GM23338 (cell line): Measurements from ENCODE around the gene PHACTR1. TPM values are rescaled to one million over a fixed set of nuclear protein-coding genes. Genes with fewer than 3 reads are reported as not detected.

Source experiments
- ATAC-seq: fragments of 200-7000 bp; cut with Tn5 transposase; 3 replicates; pipeline ENCODE4 v1.9.1; 2020
- DNase-seq: peaks from one replicate; pipeline ENCODE4 v3.0.0-alpha.2; 2015; ENCODE audit warnings: low spot score
- H2AFZ ChIP-seq: fragments of 200-600 bp; sonication (generic); 2 replicates; pipeline ENCODE4 v1.8.0; 2016; ENCODE audit warnings: antibody characterized with exemption, mild to moderate bottlenecking, moderate library complexity
- H3F3A ChIP-seq: fragments of 200-600 bp; sonication (generic); replicated peaks from 2 replicates; pipeline ENCODE4 v1.8.0; 2017; ENCODE audit warnings: antibody characterized with exemption, mixed run types, low read depth
- H3K27ac ChIP-seq: fragments of 200-600 bp; sonication (generic); 2 replicates; pipeline ENCODE4 v1.6.1; 2016; ENCODE audit warnings: low read depth
- H3K27me3 ChIP-seq: fragments of 200-600 bp; sonication (generic); 2 replicates; pipeline ENCODE4 v1.8.0; 2016; ENCODE audit warnings: mild to moderate bottlenecking, mixed run types, moderate library complexity; ENCODE audit not compliant: insufficient read depth
- H3K36me3 ChIP-seq: fragments of 200-600 bp; sonication (generic); 2 replicates; pipeline ENCODE4 v1.8.0; 2016; ENCODE audit warnings: mild to moderate bottlenecking; ENCODE audit not compliant: insufficient read depth
- H3K4me1 ChIP-seq: fragments of 200-600 bp; sonication (generic); 2 replicates; pipeline ENCODE4 v1.8.0; 2016; ENCODE audit warnings: mild to moderate bottlenecking, moderate library complexity; ENCODE audit not compliant: insufficient read depth
- H3K4me2 ChIP-seq: fragments of 200-600 bp; sonication (generic); 2 replicates; pipeline ENCODE4 v1.7.1; 2017; ENCODE audit warnings: mixed run types
- H3K4me3 ChIP-seq: fragments of 200-600 bp; sonication (generic); 2 replicates; pipeline ENCODE4 v1.6.1; 2016; ENCODE audit warnings: mixed run types
- H3K79me2 ChIP-seq: fragments of 200-600 bp; sonication (generic); replicated peaks from 2 replicates; pipeline ENCODE4 v1.8.0; 2017; ENCODE audit warnings: mild to moderate bottlenecking; ENCODE audit not compliant: insufficient read depth
- H3K9me2 ChIP-seq: fragments of 200-600 bp; sonication (generic); 2 replicates; pipeline ENCODE4 v1.8.0; 2017; ENCODE audit not compliant: insufficient read depth
- H4K20me1 ChIP-seq: fragments of 200-600 bp; sonication (generic); replicated peaks from 2 replicates; pipeline ENCODE4 v1.8.0; 2017; ENCODE audit warnings: mild to moderate bottlenecking; ENCODE audit not compliant: insufficient read depth
- H3K27ac Mint-ChIP-seq: 2 replicates; pipeline ENCODE4 v1.8.0; 2020; ENCODE audit warnings: inconsistent platforms, mild to moderate bottlenecking, moderate library complexity, mixed read lengths
- H3K27me3 Mint-ChIP-seq: 3 replicates; pipeline ENCODE4 v1.8.0; 2022; ENCODE audit warnings: low read depth, mild to moderate bottlenecking, moderate library complexity, mixed read lengths, inconsistent platforms; ENCODE audit not compliant: insufficient read depth, poor library complexity
- H3K36me3 Mint-ChIP-seq: 3 replicates; pipeline ENCODE4 v1.8.0; 2021; ENCODE audit warnings: low read depth, mild to moderate bottlenecking, inconsistent platforms, moderate library complexity, mixed read lengths
- H3K4me1 Mint-ChIP-seq: 3 replicates; pipeline ENCODE4 v1.8.0; 2020; ENCODE audit warnings: mild to moderate bottlenecking, inconsistent platforms, mixed read lengths
- H3K4me3 Mint-ChIP-seq: 3 replicates; pipeline ENCODE4 v1.8.0; 2021; ENCODE audit warnings: moderate library complexity, mild to moderate bottlenecking, inconsistent platforms, mixed read lengths
- H3K9me3 Mint-ChIP-seq: 3 replicates; pipeline ENCODE4 v1.8.0; 2020; ENCODE audit warnings: moderate library complexity, mild to moderate bottlenecking, inconsistent platforms, mixed read lengths
- CREB1 ChIP-seq: fragments of 250-450 bp; sonication (Bioruptor Pico); IDR thresholded peaks from 2 replicates; pipeline ENCODE4 v1.5.0; 2020; ENCODE audit warnings: low read depth, mild to moderate bottlenecking, moderate library complexity
- CTCF ChIP-seq, 2 experiments: fragments of 200-600 bp in 1 of 2; sonication (generic) in 1 of 2; conservative IDR thresholded peaks; 2 replicates each; pipeline versions ENCODE4 v1.5.1 to v1.6.1; 2016 to 2017; ENCODE audit warnings: antibody characterized with exemption in 2 of 2, low read depth in 2 of 2, mild to moderate bottlenecking in 2 of 2, moderate library complexity in 1 of 2
- EZH2 ChIP-seq: fragments of 200-600 bp; sonication (generic); IDR thresholded peaks from one replicate; pipeline ENCODE4 v1.8.0; 2017; ENCODE audit warnings: antibody characterized with exemption, mild to moderate bottlenecking, low read depth; ENCODE audit not compliant: unreplicated experiment
- EZH2phosphoT487 ChIP-seq: fragments of 200-600 bp; sonication (generic); IDR thresholded peaks from one replicate; pipeline ENCODE4 v1.8.1; 2018; ENCODE audit warnings: antibody characterized with exemption; ENCODE audit not compliant: unreplicated experiment
- NANOG ChIP-seq: IDR thresholded peaks from 2 replicates; pipeline ENCODE4 v1.6.1; 2016; ENCODE audit warnings: antibody characterized with exemption, borderline replicate concordance
- REST ChIP-seq: IDR thresholded peaks from one replicate; pipeline ENCODE4 v1.6.1; 2018; ENCODE audit warnings: antibody characterized with exemption; ENCODE audit not compliant: unreplicated experiment
- STAT1 ChIP-seq: IDR thresholded peaks from one replicate; pipeline ENCODE4 v1.6.1; 2016; ENCODE audit warnings: antibody characterized with exemption; ENCODE audit not compliant: unreplicated experiment
- ZNF331 ChIP-seq: fragments of 250-450 bp; sonication (Bioruptor Pico); IDR thresholded peaks from 2 replicates; pipeline ENCODE4 v1.5.0; 2020; ENCODE audit warnings: low read depth, mild to moderate bottlenecking, moderate library complexity
- polyA plus RNA-seq: library from polyadenylated mRNA; unstranded; fragments of >200 nt; fragmentation: Nextera tagmentation; extraction: Ambion mirVana; gene quantifications from 2 replicates; pipeline ENCODE4 v1.2.1, GENCODE V29; 2016
- total RNA-seq: library from RNA; depleted of rRNA; stranded (reverse); fragments of >200 nt; shearing (Covaris generic); gene quantifications from 2 replicates; pipeline ENCODE4 v1.2.3, GENCODE V29; 2014

PHACTR1 gene
- total and polyA plus RNA-seq, 2 experiments from 2014 or later: 5.9 to 19.3 TPM

- Histone ChIP-seq H3K9me2 (no peaks in the 10 kb centered on the region), H4K20me1 (no peaks in the 10 kb centered on the region), H3K4me1 (peaks cover 22% of the 10 kb centered on the region), H3K4me3 (0 out of 2 replicates have a peak overlapping the region, but pooled peaks have one; percentile 16), H3K27ac (no peak overlapping the region), H3K79me2 (no peaks in the 10 kb centered on the region), H3F3A (no peaks in the 10 kb centered on the region), H3K36me3 (no peaks in the 10 kb centered on the region), H3K4me2 (peak overlapping the region; percentile 57), H2AFZ (no peak overlapping the region), H3K27me3 (no peaks in the 10 kb centered on the region)
- H3K27ac Mint-ChIP-seq: no peak overlapping the region
- ATAC-seq (peak; percentile 90), DNase-seq (peak; percentile 28)
- peaks cover 23% of the 10 kb centered on the region for H3K4me1 Mint-ChIP-seq
- H3K27me3 Mint-ChIP-seq: peaks cover 2% of the 10 kb centered on the region
- TF ChIP-seq CTCF (conservative IDR thresholded peaks at IDR 0.05; ENCODE audit: low read depth in 2 of 2) (no peak), ZNF331 (CRISPR knock-in tag) (no peak), STAT1 (no peak), CREB1 (no peak), EZH2phosphoT487 (no peak), NANOG (no peak), EZH2 (no peak), REST (no peak)
- H3K36me3 Mint-ChIP-seq: no peaks in the 10 kb centered on the region
- no peaks in the 10 kb centered on the region for H3K9me3 Mint-ChIP-seq
- no peak overlapping the region for H3K4me3 Mint-ChIP-seq
Observed at GRCh38 chr6:12865671-12866181, 149.2 kb downstream of the PHACTR1 start.

- Histone ChIP-seq H3K36me3 (no peaks in the 10 kb centered on the region), H3K4me3 (0 out of 2 replicates have a peak overlapping the region, but pooled peaks have one; percentile 16), H2AFZ (no peak overlapping the region), H3K4me1 (peaks cover 22% of the 10 kb centered on the region), H3K9me2 (no peaks in the 10 kb centered on the region), H3K4me2 (peak overlapping the region; percentile 57), H3K79me2 (no peaks in the 10 kb centered on the region), H3K27me3 (no peaks in the 10 kb centered on the region), H4K20me1 (no peaks in the 10 kb centered on the region), H3K27ac (no peak overlapping the region), H3F3A (no peaks in the 10 kb centered on the region)
- TF ChIP-seq ZNF331 (CRISPR knock-in tag): no peak
- no peak for DNase-seq
- Mint-ChIP-seq H3K27me3 (peaks cover 2% of the 10 kb centered on the region), H3K4me3 (no peak overlapping the region), H3K4me1 (peaks cover 23% of the 10 kb centered on the region), H3K36me3 (no peaks in the 10 kb centered on the region), H3K9me3 (no peaks in the 10 kb centered on the region), H3K27ac (no peak overlapping the region)
- ATAC-seq: peak; percentile 56
Observed at GRCh38 chr6:12866422-12867029, 150.0 kb downstream of the PHACTR1 start.
